ENCODE measurements around the gene VAT1L. TPM values are rescaled to one million over a fixed set of nuclear protein-coding genes. Genes with fewer than 3 reads are reported as not detected.
A peak's percentile ranks its signal among the peaks of the same experiment; 100 is the strongest.
"Not testable (repeated sequence)": the region's sequence is repeated elsewhere in the genome, so short reads cannot be mapped to it uniquely, and the experiment has no call there.

The VAT1L gene
- total and polyA plus RNA-seq, 8 donors, result 0.32 to 10.7 (median 1.3) TPM

- Histone ChIP-seq H3K27ac (no peak overlapping the region), H3K9me3 (no peaks in the 10 kb centered on the region), H3K27me3 (no peaks in the 10 kb centered on the region), H3K4me1 (no peaks in the 10 kb centered on the region), H3K36me3 (no peaks in the 10 kb centered on the region), H3K4me3 (no peak overlapping the region)
- no peak for TF ChIP-seq CTCF (IDR thresholded peaks at IDR 0.05)
- WGBS, 2 donors, result 71 to 82% methylated on average over 7 of the region's 7 CpGs
- FAIRE-seq (no peak), DNase-seq (no peak), ATAC-seq (no peak)
- intact Hi-C loops (cut with DNase I), result no loop called here
Observed at GRCh38 chr16:77986011-77986740, 197.8 kb downstream of the VAT1L start.

GRCh38 chr16:77987810-77988209 is 199.4 kb downstream of the VAT1L start:
- ATAC-seq, result peak in 1 of 4 donors; percentile 44

GRCh38 chr16:77989846-77990245 is 201.5 kb downstream of the VAT1L start:
- Histone ChIP-seq H3K9me3 (no peaks in the 10 kb centered on the region), H3K27ac (no peak overlapping the region), H3K36me3 (no peaks in the 10 kb centered on the region), H3K4me1 (no peaks in the 10 kb centered on the region), H3K27me3 (no peaks in the 10 kb centered on the region), H3K4me3 (no peak overlapping the region)
- ATAC-seq, result no peak
- DNase-seq, result no peak
- no peak for TF ChIP-seq CTCF (IDR thresholded peaks at IDR 0.05)
- FAIRE-seq, result no peak
- WGBS, 2 donors, result 64 to 74% methylated on average over 4 of the region's 4 CpGs
- intact Hi-C loops (cut with DNase I), result no loop called here

More at GRCh38 chr16:77987810-77988209, 199.4 kb downstream of the VAT1L start:
- no peak for TF ChIP-seq CTCF (IDR thresholded peaks at IDR 0.05)
- intact Hi-C loops (cut with DNase I), result no loop called here
- 14% methylated on average over 2 of the region's 2 CpGs for WGBS, 2 donors
- FAIRE-seq, result no peak
- Histone ChIP-seq H3K9me3 (no peaks in the 10 kb centered on the region), H3K4me1 (no peaks in the 10 kb centered on the region), H3K36me3 (no peaks in the 10 kb centered on the region), H3K27me3 (no peaks in the 10 kb centered on the region), H3K4me3 (no peak overlapping the region), H3K27ac (no peak overlapping the region)
- DNase-seq, result no peak

- no peaks in the 10 kb centered on the region for H3K4me1 ChIP-seq
- ATAC-seq (no peak), FAIRE-seq (no peak), DNase-seq (no peak)
- H3K27me3 ChIP-seq, result no peaks in the 10 kb centered on the region
- no peaks in the 10 kb centered on the region for H3K36me3 ChIP-seq
- TF ChIP-seq CTCF (IDR thresholded peaks at IDR 0.05), result no peak
- intact Hi-C loops (cut with DNase I), result no loop called here
- no peak overlapping the region for H3K27ac ChIP-seq
- no peak overlapping the region for H3K4me3 ChIP-seq
- H3K9me3 ChIP-seq, result no peaks in the 10 kb centered on the region
- 46 to 55% methylated on average over 4 of the region's 4 CpGs for WGBS, 2 donors
Observed at GRCh38 chr16:77991701-77992100, 203.3 kb downstream of the VAT1L start.

GRCh38 chr16:77992381-77992780 is 204.0 kb downstream of the VAT1L start:
- DNase-seq; ATAC-seq; H3K27me3 ChIP-seq; H3K36me3 ChIP-seq; intact Hi-C loops (cut with DNase I); FAIRE-seq; H3K9me3 ChIP-seq; H3K4me3 ChIP-seq; H3K4me1 ChIP-seq; H3K27ac ChIP-seq: not testable (repeated sequence)
- WGBS, 2 donors, result 9 to 12% methylated on average over 2 of the region's 2 CpGs

Data from pancreas (tissue), 10 donors.